G401 (cell line): ENCODE measurements around the gene HYAL2. TPM values are rescaled to one million over a fixed set of nuclear protein-coding genes. Genes with fewer than 3 reads are reported as not detected.

Source experiments
- DNase-seq: peaks from one replicate; pipeline ENCODE4 v3.0.0-alpha.2; 2015; ENCODE audit warnings: low spot score
- in situ Hi-C: cut with HindIII; loops from 2 replicates; pipeline ENCODE4 v1.10.0; 2016; ENCODE audit warnings: low sequenced_read_pairs, mixed read lengths
- total RNA-seq: library from RNA; depleted of rRNA; stranded (reverse); fragments of >200 nt; shearing (Covaris generic); gene quantifications from 2 replicates; pipeline ENCODE4 v1.2.3, GENCODE V29; 2014

Gene HYAL2
- total RNA-seq, 1 experiment from 2014 or later: 99.0 TPM

DNA sequence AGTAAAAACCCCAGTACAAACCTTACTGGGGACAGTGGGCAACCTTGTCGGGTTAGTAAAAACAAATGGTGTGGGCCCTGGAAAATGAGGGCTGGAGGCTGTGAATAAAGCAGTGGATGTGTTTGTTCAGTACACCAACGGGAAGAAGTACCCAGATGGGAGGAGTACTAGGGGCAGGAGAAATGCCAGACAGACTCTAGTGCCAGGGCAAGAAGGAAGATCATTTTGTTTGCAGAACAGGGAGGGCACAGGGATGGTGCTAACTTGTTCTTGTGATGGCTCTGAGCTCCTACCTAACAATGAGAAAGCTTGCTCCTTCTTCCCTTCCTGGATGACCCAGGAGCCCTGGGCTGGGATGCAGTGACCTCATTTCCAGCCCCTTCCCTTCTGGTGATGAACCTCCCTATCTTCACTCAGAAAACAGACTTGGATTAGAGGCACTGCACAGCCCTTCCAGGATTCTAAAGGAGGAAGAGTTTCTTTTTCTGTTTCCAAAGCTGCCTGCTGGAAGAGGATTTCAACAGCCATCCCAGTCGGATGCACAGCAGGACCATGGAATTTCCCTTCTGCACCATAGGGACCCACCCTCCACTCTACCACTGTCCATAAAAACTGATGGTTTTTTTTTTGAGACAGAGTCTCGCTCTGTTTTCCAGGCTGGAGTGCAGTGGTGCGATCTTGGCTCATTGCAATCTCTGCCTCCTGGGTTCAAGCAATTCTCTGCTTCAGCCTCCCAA lies 12.0 kb upstream of the HYAL2 start:
- in situ Hi-C loops: no loop called here
- DNase-seq: no peak

DNA sequence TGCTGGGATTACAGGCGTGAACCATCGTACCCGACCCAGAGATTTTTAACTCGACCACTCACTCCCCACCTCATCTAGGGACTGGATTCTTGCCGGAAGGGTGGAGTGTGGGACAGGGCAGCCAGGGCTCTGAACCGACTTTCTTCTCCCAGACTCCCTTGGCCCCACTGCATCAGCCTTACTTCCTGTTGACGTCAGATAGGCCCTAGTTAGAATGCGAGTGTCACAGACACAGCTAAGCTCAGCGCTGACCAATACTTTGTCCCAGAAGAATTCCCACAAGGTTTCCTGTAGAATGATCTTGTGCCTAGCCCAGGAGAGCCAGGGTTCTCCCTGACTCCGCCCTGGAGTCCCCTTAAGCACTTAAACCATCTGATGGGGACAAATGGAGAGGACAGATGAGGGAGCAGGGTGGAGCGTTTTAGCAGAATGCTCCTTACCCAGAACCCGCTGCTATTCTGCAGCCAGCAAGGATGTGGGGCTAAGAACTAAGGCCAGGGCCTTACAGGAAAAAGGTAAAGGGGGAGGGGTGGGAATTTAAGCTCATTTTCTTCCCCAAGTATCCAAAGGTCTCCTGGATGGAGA lies 11.3 kb upstream of the HYAL2 start:
- in situ Hi-C loops: no loop called here
- no peak for DNase-seq

DNA sequence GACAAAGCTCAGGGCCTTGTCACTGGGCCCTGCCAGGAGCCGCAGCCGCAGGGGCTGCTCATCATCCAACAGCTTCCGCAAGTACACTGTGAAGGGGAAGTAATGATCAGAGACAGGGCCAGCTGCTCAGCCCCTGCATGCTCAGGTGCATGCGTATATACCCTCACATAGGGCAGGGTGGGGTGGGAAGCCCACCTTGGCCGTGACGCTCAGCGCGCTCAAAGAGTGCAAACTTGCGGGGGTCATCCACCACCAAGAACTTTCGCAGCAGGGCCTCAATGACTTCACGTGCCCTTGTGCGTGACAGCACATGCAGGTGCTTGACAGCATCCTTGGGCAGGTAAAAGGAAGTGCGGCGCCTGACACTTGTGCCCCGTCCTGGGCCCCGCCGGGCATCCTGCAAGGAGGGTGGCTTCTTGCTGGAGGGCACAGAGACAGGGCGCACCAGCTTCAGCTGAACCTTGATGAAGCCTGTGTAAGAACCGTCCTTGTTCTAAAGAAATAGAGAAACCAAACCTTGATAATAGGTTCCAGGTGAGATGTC lies 8.9 kb upstream of the HYAL2 start:
- no peak for DNase-seq
- in situ Hi-C loops: no loop called here

DNA sequence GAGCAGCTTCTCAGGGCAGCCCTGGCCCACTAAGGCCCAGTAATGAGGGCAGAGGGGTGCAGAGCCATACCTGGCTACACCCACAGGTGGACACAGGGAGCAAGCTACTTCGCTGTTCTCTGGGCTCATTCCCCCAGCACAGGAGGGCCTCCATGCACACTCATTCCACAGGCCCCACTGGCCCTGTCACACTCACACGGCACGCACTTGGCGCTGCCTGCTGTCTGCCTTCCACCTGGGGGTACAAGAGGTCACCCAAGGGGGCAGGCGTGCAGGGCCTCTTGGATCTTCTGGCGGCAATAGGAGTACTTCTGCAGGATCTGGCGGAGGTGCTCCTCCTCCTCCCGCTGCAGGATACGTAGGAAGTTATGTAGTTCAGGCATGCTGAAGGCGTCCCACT lies 7.8 kb upstream of the HYAL2 start:
- in situ Hi-C loops: no loop called here
- no peak for DNase-seq

DNA sequence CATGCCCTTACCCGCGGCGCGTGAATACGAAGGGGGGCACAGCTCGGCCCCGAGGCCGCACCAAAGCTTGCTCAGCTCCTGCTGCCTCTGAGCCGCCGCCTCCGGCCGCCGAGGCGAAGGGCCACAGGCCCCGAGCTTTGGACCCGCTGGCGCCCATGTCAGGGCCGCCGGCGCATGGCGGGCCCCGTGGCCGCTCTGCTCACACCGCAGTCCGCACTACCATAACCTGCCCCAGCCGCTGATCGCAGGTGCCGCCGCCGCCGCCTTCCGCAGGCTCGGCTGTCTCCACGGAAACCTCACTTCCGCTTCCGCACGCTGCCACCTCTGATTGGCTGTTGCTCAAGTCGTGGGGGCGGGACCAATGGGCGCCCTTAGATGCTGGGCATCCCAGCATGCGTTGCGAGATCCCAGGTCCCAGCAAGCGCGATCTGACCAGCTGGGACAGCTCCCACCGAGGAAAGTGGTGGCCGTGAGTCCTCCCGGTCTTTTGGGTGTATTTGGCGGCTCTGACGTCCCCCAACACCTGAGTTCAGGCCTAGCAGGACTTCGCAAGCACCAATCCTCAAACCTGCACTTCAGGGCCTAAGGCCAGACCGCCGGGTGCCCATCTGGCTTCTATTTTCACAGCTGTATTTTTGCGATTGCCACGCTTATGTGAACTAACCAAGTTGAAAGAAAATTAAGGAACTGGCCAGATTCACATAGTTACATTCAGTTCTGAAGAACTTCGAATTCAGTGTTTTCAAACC lies 5.6 kb upstream of the HYAL2 start, which contains the start of gene TUSC2:
TSS of gene TUSC2 (minus strand) at position 281 of the 749 bp plus-strand sequence. CDS start at position 157, 124 bp downstream.
- in situ Hi-C loops: loop anchor here (5.0 kb wide), 1 partner anchor 86 kb away; no protein-coding TSS in a partner anchor
- peak; percentile 98 for DNase-seq

DNA sequence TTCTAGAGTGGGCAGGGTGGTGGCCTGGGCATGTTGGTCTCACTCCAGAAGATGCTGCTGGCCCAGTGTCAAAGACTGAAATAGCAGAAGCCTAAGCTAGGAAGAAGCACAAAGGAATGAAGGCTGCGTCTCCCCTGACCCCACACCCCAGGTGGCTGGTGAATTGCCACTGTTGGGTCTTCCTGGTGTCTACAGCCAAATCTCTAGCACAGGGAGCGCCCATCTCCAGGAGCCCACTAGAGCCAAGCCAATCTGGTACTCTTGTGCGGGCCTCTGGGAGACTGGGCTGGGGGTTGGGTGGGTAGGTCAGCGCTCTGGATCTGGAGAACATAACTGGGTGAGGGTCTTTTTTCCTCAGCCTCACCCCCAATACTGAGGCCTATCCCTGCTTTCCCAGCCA lies 4.6 kb upstream of the HYAL2 start:
- DNase-seq: no peak
- in situ Hi-C loops: loop anchor here (5.0 kb wide), 1 partner anchor 85 kb away; no protein-coding TSS in a partner anchor

DNA sequence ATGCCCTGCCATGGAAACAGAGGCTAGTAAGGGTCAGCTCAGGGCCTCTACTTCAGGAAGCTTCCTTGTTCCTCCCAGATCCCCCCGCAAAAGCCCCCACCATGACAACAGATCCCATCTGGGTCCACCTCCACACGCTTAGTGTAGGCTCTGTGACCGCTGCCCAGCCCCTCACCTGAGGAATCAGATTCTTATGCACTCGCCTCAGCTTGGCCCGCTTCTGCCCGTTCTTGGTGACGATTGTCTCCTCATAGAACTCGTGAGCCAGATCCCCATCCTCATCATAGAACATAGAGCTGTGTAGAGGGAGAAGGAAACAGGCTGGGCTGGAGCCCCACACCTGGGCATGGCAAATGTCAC lies 3.6 kb upstream of the HYAL2 start:
- in situ Hi-C loops: loop anchor here (5.0 kb wide), 1 partner anchor 84 kb away; no protein-coding TSS in a partner anchor

DNA sequence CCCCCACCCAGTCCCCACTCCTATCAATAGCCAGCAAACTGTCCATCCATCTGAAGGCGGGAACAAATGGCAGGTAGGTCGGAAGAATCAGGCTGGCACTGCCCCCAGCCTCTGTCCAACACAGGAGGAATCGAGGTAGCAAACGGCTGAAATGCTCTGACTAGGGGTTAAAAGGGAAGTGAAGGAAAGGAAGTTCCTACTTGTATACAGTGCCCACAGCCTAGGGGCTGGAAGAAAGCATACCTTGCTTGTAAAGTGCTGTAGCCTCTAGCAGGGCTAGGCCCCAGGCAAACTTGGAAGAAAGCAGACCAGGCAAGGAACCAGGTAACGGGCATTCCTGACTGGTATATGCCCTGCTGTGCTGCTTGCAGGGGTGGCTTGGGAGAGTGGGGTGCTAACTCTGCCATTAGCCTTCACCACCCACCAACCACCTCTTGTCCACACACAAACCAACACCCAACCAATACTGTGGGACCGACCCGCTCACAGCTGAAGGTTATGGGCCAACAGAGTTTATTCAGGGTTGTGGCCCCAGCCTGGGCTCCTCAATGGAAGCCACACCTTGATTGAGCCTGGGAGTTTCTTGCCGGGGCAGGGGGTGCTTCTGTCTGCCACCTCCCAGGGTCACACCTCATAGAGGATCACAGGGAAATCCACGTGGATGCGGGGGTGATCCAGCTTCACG lies 3.1 kb upstream of the HYAL2 start:
- no peak for DNase-seq
- in situ Hi-C loops: loop anchor here (5.0 kb wide), 1 partner anchor 83 kb away; no protein-coding TSS in a partner anchor

More for the DNA sequence above, 3.6 kb upstream of the HYAL2 start:
- no peak for DNase-seq

DNA sequence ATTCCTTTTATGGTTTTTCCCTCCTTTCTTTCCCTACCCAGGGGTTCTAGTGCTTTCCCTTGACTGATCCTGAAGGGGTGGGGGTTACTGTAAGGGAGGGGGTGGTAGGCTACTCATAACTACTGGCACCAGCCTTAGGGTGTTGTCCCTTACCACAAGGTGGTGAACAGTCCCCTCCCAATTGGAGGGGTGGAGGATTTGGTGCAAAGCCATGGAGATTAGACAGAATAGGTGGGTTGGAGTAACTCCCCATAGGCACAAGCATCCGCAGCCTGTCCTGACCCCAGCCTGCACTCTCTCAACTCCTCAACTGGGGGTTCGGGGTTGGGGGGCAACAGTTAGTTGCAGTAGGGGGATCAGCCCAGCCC lies 2.6 kb upstream of the HYAL2 start:
- in situ Hi-C loops: loop anchor here (5.0 kb wide), 1 partner anchor 83 kb away; no protein-coding TSS in a partner anchor

DNA sequence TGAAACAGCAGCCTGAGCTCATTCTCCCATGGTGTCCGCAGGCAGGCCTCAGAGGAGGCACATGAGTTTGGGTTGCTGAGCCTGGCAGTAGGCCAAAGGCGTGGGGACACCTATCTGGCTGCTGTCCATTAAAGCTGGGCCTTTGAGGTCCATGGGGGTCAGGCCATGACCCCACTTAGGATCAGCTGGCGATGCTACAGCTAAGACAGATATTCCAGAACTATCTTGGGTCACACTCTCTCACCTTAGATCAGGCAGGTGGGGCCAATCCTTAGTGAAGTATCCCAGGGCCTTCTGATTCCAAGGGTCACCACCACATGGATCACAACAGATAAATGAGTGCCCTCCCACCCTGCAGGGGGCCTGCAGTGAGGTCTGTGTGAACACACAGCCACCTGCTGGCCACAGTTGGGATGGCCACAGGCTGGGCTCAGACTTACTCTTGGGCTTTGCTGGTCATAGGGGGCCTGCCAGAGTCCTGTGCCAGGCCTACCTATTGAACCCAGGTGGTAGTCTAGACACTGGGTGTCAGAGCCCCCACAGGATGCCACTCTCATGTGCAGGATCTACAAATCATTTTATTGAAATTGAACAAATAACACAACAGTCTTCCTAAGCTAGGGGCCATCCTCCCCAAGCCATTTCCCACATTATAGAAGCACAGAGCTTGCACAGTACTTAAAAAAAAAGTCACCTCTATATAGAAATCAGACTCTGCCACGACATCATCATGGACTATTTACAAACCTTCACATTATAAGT lies 2.0 kb upstream of the HYAL2 start:
- DNase-seq: peak; percentile 74
- in situ Hi-C loops: loop anchor here (5.0 kb wide), 1 partner anchor 82 kb away; no protein-coding TSS in a partner anchor

More for the DNA sequence above, 2.6 kb upstream of the HYAL2 start:
- no peak for DNase-seq

DNA sequence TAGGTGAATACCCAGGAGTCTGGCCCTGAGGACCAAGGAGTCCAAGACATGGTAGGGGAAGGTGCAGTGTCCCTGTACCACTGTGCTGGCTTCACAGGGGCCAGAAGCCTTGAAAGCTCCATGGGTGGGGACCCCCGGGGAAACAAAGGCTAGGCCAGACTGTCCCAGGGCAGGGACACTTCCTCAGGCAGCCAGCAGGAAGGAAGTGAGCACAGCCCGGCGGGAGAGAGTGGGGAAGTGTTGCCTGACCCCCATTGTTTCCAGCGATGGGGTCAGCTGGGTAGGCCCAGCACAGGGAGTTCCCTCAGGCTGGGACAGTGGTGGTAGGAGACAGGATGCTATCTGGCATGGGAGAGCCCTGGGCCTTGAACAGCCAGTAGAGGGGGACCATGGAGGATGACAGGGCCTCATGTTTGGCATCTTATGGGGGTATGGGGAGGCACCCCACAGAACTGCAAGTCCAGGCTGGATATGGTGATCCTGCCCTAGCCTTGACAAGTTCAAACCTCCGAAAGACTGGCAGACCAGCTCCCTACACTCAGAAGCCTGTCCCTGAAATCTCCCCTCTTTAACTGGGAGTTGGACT lies 1.2 kb upstream of the HYAL2 start:
- in situ Hi-C loops: no loop called here

DNA sequence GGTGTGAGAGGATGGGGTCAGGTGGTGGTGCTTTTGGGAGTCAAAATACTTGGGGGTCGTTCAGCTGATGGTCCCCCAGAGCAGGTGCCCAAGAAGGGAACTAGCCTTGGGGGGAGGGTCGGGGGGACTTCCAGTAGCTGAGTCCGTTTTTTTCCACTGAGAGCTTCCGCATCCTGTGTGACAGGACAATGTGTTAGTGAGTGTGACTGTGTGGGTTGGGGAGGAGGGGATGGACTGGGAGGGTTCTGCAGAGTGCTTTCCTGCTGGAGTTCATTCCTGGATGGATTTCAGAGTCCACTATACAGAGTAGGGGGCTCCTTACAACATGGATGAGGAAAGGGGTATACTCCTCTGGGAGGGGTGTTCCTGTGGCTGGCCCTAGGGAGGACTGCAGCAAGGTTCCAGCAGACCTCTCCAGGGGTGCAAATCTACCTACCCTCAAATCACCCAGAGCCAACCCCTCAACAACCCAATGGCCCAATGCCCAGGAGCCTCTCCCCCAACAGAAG lies 601 bp upstream of the HYAL2 start:
- DNase-seq: no peak
- in situ Hi-C loops: no loop called here

More for the DNA sequence above, 1.2 kb upstream of the HYAL2 start:
- DNase-seq: no peak

DNA sequence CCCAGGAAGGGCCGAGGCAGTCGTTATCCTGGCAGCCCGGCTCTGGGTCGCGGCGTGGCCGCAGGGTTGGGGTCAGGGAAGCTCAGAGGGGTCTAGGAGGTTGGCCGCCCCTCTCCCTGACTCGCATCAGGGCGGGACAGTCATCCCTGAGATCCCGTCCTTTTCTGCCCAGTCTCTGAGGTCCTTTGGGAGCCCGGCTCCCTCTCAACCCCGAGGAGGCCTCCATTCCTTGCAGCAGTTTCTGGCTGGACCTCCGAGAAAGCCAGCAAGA lies 495 bp downstream of the HYAL2 start:
- DNase-seq: no peak
- in situ Hi-C loops: no loop called here

DNA sequence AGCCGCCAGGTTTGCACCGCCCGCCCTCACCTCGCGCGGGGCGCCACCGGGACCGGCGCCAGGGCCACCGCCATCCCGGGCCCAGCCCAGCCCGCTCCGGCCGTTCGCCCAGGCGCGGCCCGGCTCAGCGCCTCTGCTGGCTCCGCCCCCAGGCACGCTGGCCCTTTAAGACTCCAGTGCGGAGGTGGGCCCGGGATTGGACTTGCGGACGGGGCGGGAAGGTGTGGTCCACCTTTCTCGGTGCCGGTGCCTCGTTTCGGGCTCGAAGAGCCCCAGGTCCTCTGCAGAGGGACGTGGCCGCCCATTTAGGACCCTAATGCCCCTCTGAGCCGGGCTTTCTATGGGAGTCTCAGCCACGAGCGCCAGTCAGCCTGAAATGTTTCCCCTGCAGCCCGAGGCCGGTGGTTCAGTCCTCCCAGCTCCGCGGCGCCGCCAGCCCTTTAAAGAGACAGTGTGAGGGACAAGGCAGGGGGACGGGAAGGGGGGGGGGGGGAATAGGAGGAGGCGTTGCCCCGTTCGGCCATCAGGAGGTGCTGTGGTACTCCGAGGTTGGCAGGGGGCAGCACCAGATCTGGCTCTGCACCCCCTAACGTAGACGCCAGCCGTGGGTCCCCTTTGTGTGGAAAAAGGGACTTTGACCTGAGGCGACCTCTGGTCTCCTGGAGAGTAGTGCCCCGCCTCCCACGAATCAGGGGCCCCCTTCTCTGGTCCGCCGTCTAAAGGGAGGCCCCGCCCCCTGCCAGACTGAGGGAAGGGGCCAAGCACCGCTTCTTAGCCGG lies 1.0 kb downstream of the HYAL2 start:
- DNase-seq: peak; percentile 89
- in situ Hi-C loops: no loop called here

DNA sequence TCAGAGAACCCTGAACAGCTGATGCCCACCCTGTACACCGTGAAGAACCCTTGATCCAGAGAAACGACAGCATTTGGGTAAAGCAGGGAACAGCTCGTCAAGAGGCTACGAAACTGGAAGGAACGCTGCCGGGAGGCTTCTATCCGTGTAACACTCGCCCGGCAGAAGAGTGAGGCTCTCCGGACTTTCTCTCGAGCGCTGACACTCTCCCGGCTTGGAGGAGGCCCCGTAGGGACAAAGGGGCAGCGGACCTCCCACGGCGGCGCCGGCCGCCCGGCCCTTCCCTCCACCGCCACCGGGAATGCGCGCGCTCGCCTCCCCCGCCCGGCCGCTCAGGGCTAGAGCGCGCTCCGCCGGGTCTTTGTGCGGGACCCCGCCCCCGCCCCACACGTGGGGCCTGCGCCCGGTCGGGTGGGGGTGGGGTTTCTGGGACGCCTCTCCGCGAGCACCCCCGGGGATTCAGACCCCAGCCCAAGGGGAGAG lies 1.7 kb downstream of the HYAL2 start:
- DNase-seq: peak; percentile 79
- in situ Hi-C loops: no loop called here

DNA sequence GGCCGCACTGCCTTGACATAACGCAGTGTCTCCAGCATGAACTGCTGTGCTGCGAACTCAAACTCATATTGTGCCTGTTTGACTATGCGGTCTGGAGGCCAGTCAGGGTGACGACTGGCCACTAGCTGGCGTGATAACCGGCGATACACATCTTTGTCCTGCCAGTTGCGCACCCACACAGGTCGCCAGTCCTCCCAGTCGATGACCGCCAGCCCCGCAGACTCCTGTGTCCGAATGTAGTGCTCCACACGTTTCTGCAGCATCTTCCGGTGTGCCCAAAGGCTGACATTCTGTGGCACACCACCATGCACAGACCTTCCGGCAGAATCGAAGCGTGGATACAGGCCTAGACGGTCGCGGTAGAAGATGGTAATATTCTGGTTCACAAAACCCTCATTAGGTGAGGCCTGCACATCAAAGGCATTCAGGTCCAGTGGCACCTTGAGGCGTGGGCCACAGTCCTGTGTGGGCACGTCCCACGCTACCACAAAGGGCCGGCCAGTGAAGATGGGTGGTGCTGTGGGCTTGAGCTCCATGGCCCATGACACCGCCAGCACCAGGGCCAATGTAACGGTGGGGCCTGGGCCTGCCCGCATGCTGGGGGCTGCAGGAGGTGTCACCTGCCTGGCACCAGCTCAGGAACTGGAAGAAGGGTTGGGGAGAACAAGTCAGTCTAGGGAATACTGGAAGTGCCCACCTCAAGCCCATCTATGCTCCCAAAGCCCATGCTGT lies 2.5 kb downstream of the HYAL2 start:
- in situ Hi-C loops: no loop called here
- peak; percentile 54 for DNase-seq
